A549 (cell line): Measurements from ENCODE around the gene PIWIL4. TPM values are rescaled to one million over a fixed set of nuclear protein-coding genes. Genes with fewer than 3 reads are reported as not detected.
A peak's percentile ranks its signal among the peaks of the same experiment; 100 is the strongest.

Experiments
- ATAC-seq, 2 experiments: fragments of 200-7000 bp in 1 of 2; fragments of >200 bp in 1 of 2; cut with Nextera tagmentation in 1 of 2; cut with Tn5 transposase in 1 of 2; 3 replicates each; pipeline versions ENCODE4 v1.8.0 to v1.9.1; 2018 to 2020; ENCODE audit warnings: mild to moderate bottlenecking in 1 of 2, moderate library complexity in 1 of 2
- CTCF ChIA-PET: fragments of 300-600 bp; sonication (Branson Sonifier 250); formaldehyde crosslinking; extraction: SDS; loops from one replicate; lab custom pipeline; 2021; ENCODE audit warnings: antibody characterized with exemption, inconsistent platforms; lab: Yijun Ruan, JAX
- POLR2A ChIA-PET: fragments of 350-600 bp; formaldehyde crosslinking; extraction: SDS; loops from one replicate; lab custom pipeline; 2021; ENCODE audit warnings: antibody characterized with exemption, inconsistent platforms; lab: Yijun Ruan, JAX
- DNase-seq, 2 experiments: peaks; one replicate each; pipeline versions ENCODE4 v3.0.0 to v3.0.0-alpha.2; 2011 to 2016; ENCODE audit warnings: low read depth in 1 of 2, low spot score in 1 of 2
- FAIRE-seq: peaks from 2 replicates; lab custom pipeline; 2011; peaks lifted over from hg19 to GRCh38; lab: Jason Lieb, UNC
- H3K27ac ChIP-seq, 2 experiments: fragments of >200 bp; sonication (Bioruptor Twin); formaldehyde crosslinking; 3 replicates each; pipeline ENCODE4 v1.5.1; 2016 to 2017
- H3K4me1 ChIP-seq: fragments of >200 bp; sonication (Bioruptor Twin); formaldehyde crosslinking; 3 replicates; pipeline ENCODE4 v1.6.1; 2016
- H3K4me2 ChIP-seq: fragments of >200 bp; sonication (Bioruptor Twin); formaldehyde crosslinking; 3 replicates; pipeline ENCODE4 v1.6.1; 2016
- H3K4me3 ChIP-seq: fragments of >200 bp; sonication (Bioruptor Twin); formaldehyde crosslinking; 3 replicates; pipeline ENCODE4 v1.5.1; 2016
- H3K9me3 ChIP-seq: fragments of >200 bp; sonication (Bioruptor Twin); formaldehyde crosslinking; 3 replicates; pipeline ENCODE4 v1.6.1; 2016
- CBX2 ChIP-seq: fragments of 200-600 bp; sonication (generic); IDR thresholded peaks from 2 replicates; pipeline ENCODE4 v1.6.1; 2016; ENCODE audit warnings: low read depth, mild to moderate bottlenecking, borderline replicate concordance
- CEBPB ChIP-seq, 2 experiments: fragments of >200 bp in 1 of 2; sonication (Bioruptor Twin) in 1 of 2; formaldehyde crosslinking in 1 of 2; IDR thresholded peaks; 2 replicates each; pipeline ENCODE4 v1.6.1; 2012 to 2016
- EHF ChIP-seq: fragments of 250-450 bp; sonication (Bioruptor Pico); IDR thresholded peaks from 2 replicates; pipeline ENCODE4 v1.5.0; 2020; ENCODE audit warnings: mild to moderate bottlenecking
- EHMT2 ChIP-seq: fragments of 200-600 bp; sonication (generic); IDR thresholded peaks from 2 replicates; pipeline ENCODE4 v1.6.1; 2016; ENCODE audit warnings: antibody characterized with exemption, low read depth, mild to moderate bottlenecking, moderate library complexity
- EP300 ChIP-seq, 2 experiments: fragments of >200 bp; sonication (Bioruptor Twin); formaldehyde crosslinking; IDR thresholded peaks; 2 replicates in 1 of 2; 3 replicates in 1 of 2; pipeline ENCODE4 v1.6.1; 2016 to 2017
- GATA3 ChIP-seq: IDR thresholded peaks from 2 replicates; pipeline ENCODE4 v1.6.1; 2012; ENCODE audit warnings: borderline replicate concordance
- JUN ChIP-seq, 2 experiments: fragments of >200 bp; sonication (Bioruptor Twin); formaldehyde crosslinking; IDR thresholded peaks; 2 replicates in 1 of 2; 3 replicates in 1 of 2; pipeline ENCODE4 v1.6.1; 2016 to 2017
- JUNB ChIP-seq: fragments of >200 bp; sonication (Bioruptor Twin); formaldehyde crosslinking; IDR thresholded peaks from 2 replicates; pipeline ENCODE4 v1.6.1; 2016
- KDM5A ChIP-seq: fragments of 200-600 bp; sonication (generic); IDR thresholded peaks from 2 replicates; pipeline ENCODE4 v1.6.1; 2016; ENCODE audit warnings: antibody characterized with exemption, mild to moderate bottlenecking
- MAFK ChIP-seq: fragments of 450-650 bp; IDR thresholded peaks from 2 replicates; pipeline ENCODE4 v1.6.1; 2014; ENCODE audit not compliant: partially characterized antibody
- MAZ ChIP-seq: fragments of 150-350 bp; IDR thresholded peaks from 2 replicates; pipeline ENCODE4 v1.6.1; 2014; ENCODE audit warnings: antibody characterized with exemption, low read depth, low read length, borderline replicate concordance
- MYC ChIP-seq: IDR thresholded peaks from 2 replicates; pipeline ENCODE4 v1.6.1; 2012; ENCODE audit warnings: mild to moderate bottlenecking, inconsistent platforms, low read length, improper control_type of control experiment, borderline replicate concordance
- NPAS2 ChIP-seq: fragments of 250-450 bp; sonication (Bioruptor Pico); IDR thresholded peaks from 2 replicates; pipeline ENCODE4 v1.8.0; 2022; ENCODE audit warnings: mild to moderate bottlenecking, moderate library complexity, borderline replicate concordance
- PHF8 ChIP-seq: fragments of 200-600 bp; sonication (generic); IDR thresholded peaks from 2 replicates; pipeline ENCODE4 v1.6.1; 2016; ENCODE audit warnings: low read depth, mild to moderate bottlenecking, antibody characterized with exemption, moderate library complexity, borderline replicate concordance
- RAD21 ChIP-seq, 2 experiments: fragments of >200 bp in 1 of 2; sonication (Bioruptor Twin) in 1 of 2; formaldehyde crosslinking in 1 of 2; IDR thresholded peaks in 1 of 2; conservative IDR thresholded peaks in 1 of 2; 2 replicates in 1 of 2; 3 replicates in 1 of 2; pipeline ENCODE4 v1.6.1; 2012 to 2018; ENCODE audit warnings: inconsistent platforms in 1 of 2
- RARB ChIP-seq: fragments of 250-450 bp; sonication (Bioruptor Pico); IDR thresholded peaks from 2 replicates; pipeline ENCODE4 v1.8.0; 2021; ENCODE audit warnings: mild to moderate bottlenecking, moderate library complexity
- SMC3 ChIP-seq: fragments of >200 bp; sonication (Bioruptor Twin); formaldehyde crosslinking; IDR thresholded peaks from 3 replicates; pipeline ENCODE4 v1.6.1; 2018; ENCODE audit warnings: inconsistent platforms
- SREBF2 ChIP-seq: fragments of 450-650 bp; IDR thresholded peaks from 2 replicates; pipeline ENCODE4 v1.6.1; 2014; ENCODE audit warnings: mild to moderate bottlenecking, moderate library complexity
- ZNF302 ChIP-seq: fragments of 250-450 bp; sonication (Bioruptor Pico); IDR thresholded peaks from 2 replicates; pipeline ENCODE4 v1.9.0; 2021; ENCODE audit warnings: inconsistent platforms, mild to moderate bottlenecking, moderate library complexity
- ZSCAN20 ChIP-seq: fragments of 250-450 bp; sonication (Bioruptor Pico); IDR thresholded peaks from 2 replicates; pipeline ENCODE4 v1.8.0; 2022; ENCODE audit warnings: mild to moderate bottlenecking, moderate library complexity
- WGBS: methylation state at CpG from one replicate; pipeline ENCODE4 v1.1.6; 2017; ENCODE audit errors: missing lambda C conversion rate; 5-methylcytosine and 5-hydroxymethylcytosine counted together
- polyA minus RNA-seq: library from RNA; depleted of rRNA, polyadenylated mRNA; stranded (reverse); fragments of >200 nt; gene quantifications from 2 replicates; pipeline ENCODE4 v1.2.3, GENCODE V29; 2011; rRNA and poly(A)+ RNA removed
- polyA plus RNA-seq, 4 experiments: library from polyadenylated mRNA; depleted of rRNA in 3 of 4; stranded (reverse); fragments of >200 nt; fragmentation: RNase III in 1 of 4; extraction: RNeasy Plus Mini Kit Qiagen cat#74134 plus additional on column Dnase treatment in 1 of 4; gene quantifications; 2 replicates in 3 of 4; 3 replicates in 1 of 4; pipeline ENCODE4 v1.2.3, GENCODE V29; 2011 to 2017
- TF ChIP-seq, protein P1 (sequence below): fragments of >200 bp; sonication (Bioruptor Twin); formaldehyde crosslinking; IDR thresholded peaks from 2 replicates; pipeline ENCODE4 v1.6.1; 2016
- TF ChIP-seq, protein P2 (sequence below): fragments of 200-600 bp; sonication (generic); IDR thresholded peaks from 2 replicates; pipeline ENCODE4 v1.6.1; 2016; ENCODE audit warnings: antibody characterized with exemption, mild to moderate bottlenecking, moderate library complexity
- TF ChIP-seq, protein P3 (sequence below): fragments of >200 bp; sonication (Bioruptor Twin); formaldehyde crosslinking; IDR thresholded peaks from 3 replicates; pipeline ENCODE4 v1.5.1; 2016

PIWIL4 gene
- polyA plus RNA-seq (2011; rRNA removed) (0.35 and 0.81 TPM in 2 replicates), polyA plus RNA-seq (2017; fragmentation: RNase III; extraction: RNeasy Plus Mini Kit Qiagen cat#74134 plus additional on column Dnase treatment) (0.18 to 0.29 TPM (median 0.28 TPM) in 3 replicates), polyA minus RNA-seq (0.21 and 0.29 TPM in 2 replicates)
- polyA plus RNA-seq (2012; cell fraction: cytosol; rRNA removed) = 0.11 and 0.17 TPM in 2 replicates
- polyA plus RNA-seq (2012; cell fraction: nucleus; rRNA removed) = 0.18 and 0.28 TPM in 2 replicates

DNA sequence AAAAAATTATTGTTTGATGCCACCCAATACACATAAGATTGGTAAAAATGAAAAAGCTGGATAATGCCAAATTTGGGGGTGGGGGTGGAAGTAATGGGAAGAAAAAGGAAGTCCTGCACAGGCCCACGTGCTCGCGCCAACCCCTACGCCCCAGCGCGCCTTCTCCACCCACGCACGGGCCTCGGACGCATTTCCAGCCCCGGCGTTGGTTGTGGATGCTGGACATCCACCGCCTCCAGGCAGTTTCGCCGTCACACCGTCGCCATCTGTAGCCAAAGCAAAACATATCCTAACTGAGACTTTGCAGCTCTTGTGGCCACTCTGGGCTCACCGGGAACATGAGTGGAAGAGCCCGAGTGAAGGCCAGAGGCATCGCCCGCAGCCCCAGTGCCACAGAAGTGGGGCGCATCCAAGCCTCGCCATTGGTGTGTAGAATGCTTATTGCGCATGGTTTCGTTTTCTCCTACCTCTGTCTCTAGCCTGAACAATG is at the start of gene PIWIL4:
Gene PIWIL4 (plus strand): TSS at position 188 of the 490 bp plus-strand sequence. CDS start 151 bp downstream, at position 339.
- CTCF ChIA-PET = no interaction called here
- H3K9me3 ChIP-seq = no peaks in the 10 kb centered on the region

DNA sequence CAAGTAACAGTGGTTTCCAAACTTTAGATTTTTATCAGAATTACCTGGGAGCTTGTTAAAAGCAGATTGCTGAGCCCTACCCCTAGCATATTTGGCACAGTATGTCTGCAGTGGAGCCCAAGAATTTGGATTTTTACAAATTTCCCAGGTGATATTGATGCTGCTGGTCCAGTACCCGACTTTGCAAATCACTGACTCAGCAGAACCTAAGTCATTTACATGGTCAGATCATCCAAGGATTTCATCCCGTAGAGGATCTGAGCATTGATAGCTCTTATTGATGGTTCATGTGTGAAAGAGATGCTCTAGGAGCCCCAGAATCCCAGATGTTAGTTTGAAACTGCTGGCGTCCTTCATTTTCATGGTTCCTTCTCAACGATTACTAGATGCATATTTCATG is 48.9 kb upstream of the PIWIL4 start:
- no peak for ATAC-seq
- H3K9me3 ChIP-seq = no peaks in the 10 kb centered on the region
- no peak overlapping the region for H3K4me2 ChIP-seq
- FAIRE-seq = no peak
- no peak overlapping the region for H3K4me3 ChIP-seq
- WGBS = 38% methylated on average over 4 of the region's 4 CpGs
- H3K27ac ChIP-seq = no peak overlapping the region
- DNase-seq = no peak
- ChIA-PET CTCF (interaction anchor here (0.6 to 1.4 kb wide), 3 partner anchors 19 to 717 kb away, joined by 4 to 5 read pairs (median 4); no protein-coding TSS in a partner anchor), POLR2A (no interaction called here)
- TF ChIP-seq RARB (CRISPR knock-in tag) (no peak), MAFK (peak; percentile 83)
- no peaks in the 10 kb centered on the region for H3K4me1 ChIP-seq

More for the DNA sequence above, at the start of gene PIWIL4:
- FAIRE-seq (no peak), DNase-seq (no peak), ATAC-seq (no peak)
- WGBS = 91% methylated on average over 25 of the region's 25 CpGs
- POLR2A ChIA-PET = no interaction called here
- H3K27ac ChIP-seq = no peak within 1 kb of the TSS
- H3K4me3 ChIP-seq = no peak within 1 kb of the TSS
- H3K4me2 ChIP-seq = no peak within 1 kb of the TSS
- TF ChIP-seq ZNF302 (CRISPR knock-in tag) (no peak), GATA3 (no peak), RAD21 (conservative IDR thresholded peaks at IDR 0.05 in 1 of 2, IDR thresholded peaks at IDR 0.05 in 1 of 2) (no peak), PHF8 (no peak), NPAS2 (no peak)
- H3K4me1 ChIP-seq = peaks cover 7% of the 10 kb centered on the region; the same call in 1 of the 3 replicates

DNA sequence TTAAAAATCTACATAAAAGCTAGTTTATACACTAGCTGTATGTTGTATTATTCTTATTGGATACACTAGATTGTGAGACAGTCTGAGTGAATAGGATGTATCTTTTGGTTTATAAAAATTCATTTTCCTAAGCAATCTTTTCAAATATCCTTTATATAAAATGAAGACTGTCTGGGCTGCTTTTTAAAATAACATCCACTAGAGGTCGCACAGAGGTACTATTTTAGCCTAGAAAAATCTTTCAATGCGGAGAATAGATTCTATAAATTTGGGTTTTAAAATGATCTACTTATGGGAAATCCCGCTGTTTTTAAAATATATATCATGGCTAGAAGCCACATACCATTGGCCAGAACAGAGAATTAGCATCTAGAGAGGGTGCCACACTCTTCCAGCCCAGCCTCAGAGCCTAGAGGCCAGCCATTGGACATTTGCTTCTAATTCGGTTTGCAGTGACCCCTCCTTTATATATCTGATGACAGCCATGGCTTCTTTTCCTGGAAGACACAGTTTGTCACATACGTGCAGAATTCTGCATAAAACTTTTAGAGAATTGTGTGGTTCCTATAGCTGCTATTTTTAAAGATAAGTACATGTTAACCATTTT is 47.6 kb upstream of the PIWIL4 start:
- no peak for TF ChIP-seq ZSCAN20
- TF ChIP-seq, protein P1, sequence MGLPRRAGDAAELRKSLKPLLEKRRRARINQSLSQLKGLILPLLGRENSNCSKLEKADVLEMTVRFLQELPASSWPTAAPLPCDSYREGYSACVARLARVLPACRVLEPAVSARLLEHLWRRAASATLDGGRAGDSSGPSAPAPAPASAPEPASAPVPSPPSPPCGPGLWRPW = no peak
- TF ChIP-seq, protein P2, sequence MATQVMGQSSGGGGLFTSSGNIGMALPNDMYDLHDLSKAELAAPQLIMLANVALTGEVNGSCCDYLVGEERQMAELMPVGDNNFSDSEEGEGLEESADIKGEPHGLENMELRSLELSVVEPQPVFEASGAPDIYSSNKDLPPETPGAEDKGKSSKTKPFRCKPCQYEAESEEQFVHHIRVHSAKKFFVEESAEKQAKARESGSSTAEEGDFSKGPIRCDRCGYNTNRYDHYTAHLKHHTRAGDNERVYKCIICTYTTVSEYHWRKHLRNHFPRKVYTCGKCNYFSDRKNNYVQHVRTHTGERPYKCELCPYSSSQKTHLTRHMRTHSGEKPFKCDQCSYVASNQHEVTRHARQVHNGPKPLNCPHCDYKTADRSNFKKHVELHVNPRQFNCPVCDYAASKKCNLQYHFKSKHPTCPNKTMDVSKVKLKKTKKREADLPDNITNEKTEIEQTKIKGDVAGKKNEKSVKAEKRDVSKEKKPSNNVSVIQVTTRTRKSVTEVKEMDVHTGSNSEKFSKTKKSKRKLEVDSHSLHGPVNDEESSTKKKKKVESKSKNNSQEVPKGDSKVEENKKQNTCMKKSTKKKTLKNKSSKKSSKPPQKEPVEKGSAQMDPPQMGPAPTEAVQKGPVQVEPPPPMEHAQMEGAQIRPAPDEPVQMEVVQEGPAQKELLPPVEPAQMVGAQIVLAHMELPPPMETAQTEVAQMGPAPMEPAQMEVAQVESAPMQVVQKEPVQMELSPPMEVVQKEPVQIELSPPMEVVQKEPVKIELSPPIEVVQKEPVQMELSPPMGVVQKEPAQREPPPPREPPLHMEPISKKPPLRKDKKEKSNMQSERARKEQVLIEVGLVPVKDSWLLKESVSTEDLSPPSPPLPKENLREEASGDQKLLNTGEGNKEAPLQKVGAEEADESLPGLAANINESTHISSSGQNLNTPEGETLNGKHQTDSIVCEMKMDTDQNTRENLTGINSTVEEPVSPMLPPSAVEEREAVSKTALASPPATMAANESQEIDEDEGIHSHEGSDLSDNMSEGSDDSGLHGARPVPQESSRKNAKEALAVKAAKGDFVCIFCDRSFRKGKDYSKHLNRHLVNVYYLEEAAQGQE = no peak
- no peak for TF ChIP-seq JUN (IDR thresholded peaks at IDR 0.05)
- TF ChIP-seq EHMT2 = no peak
- TF ChIP-seq EP300 (IDR thresholded peaks at IDR 0.05) = no peak
- TF ChIP-seq CEBPB (IDR thresholded peaks at IDR 0.05) = no peak
- peak; percentile 65 for TF ChIP-seq SMC3
- TF ChIP-seq MYC = no peak
- TF ChIP-seq PHF8 = no peak
- no peak for TF ChIP-seq MAFK
- TF ChIP-seq MAZ = no peak
- peak; percentile 48 to 57; a peak in 4 of 5 replicates for TF ChIP-seq RAD21 (conservative IDR thresholded peaks at IDR 0.05 in 1 of 2, IDR thresholded peaks at IDR 0.05 in 1 of 2)
- TF ChIP-seq EHF (CRISPR knock-in tag) = no peak
- TF ChIP-seq CBX2 = no peak
- TF ChIP-seq KDM5A = no peak
- no peak for TF ChIP-seq GATA3
- no peak for TF ChIP-seq JUNB
- TF ChIP-seq SREBF2 = no peak
- TF ChIP-seq, protein P3, sequence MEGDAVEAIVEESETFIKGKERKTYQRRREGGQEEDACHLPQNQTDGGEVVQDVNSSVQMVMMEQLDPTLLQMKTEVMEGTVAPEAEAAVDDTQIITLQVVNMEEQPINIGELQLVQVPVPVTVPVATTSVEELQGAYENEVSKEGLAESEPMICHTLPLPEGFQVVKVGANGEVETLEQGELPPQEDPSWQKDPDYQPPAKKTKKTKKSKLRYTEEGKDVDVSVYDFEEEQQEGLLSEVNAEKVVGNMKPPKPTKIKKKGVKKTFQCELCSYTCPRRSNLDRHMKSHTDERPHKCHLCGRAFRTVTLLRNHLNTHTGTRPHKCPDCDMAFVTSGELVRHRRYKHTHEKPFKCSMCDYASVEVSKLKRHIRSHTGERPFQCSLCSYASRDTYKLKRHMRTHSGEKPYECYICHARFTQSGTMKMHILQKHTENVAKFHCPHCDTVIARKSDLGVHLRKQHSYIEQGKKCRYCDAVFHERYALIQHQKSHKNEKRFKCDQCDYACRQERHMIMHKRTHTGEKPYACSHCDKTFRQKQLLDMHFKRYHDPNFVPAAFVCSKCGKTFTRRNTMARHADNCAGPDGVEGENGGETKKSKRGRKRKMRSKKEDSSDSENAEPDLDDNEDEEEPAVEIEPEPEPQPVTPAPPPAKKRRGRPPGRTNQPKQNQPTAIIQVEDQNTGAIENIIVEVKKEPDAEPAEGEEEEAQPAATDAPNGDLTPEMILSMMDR = peak; percentile 61
- Histone ChIP-seq H3K4me3 (no peak overlapping the region), H3K4me2 (no peak overlapping the region), H3K27ac (no peak overlapping the region), H3K9me3 (no peaks in the 10 kb centered on the region), H3K4me1 (no peaks in the 10 kb centered on the region)
- 29% methylated on average over 5 of the region's 5 CpGs for WGBS
- FAIRE-seq = no peak
- CTCF ChIA-PET = interaction anchor here (0.7 to 3.1 kb wide), 8 partner anchors 13 to 1906 kb away, joined by 3 to 10 read pairs (median 5); no protein-coding TSS in a partner anchor
- POLR2A ChIA-PET = no interaction called here
- peak; percentile 47 to 57; a peak in 2 of 6 replicates for ATAC-seq
- peak in 1 of 2 experiments; percentile 6 for DNase-seq
